ENCODE data around the gene SATB2. TPM values are rescaled to one million over a fixed set of nuclear protein-coding genes. Genes with fewer than 3 reads are reported as not detected.

The SATB2 gene
- polyA plus RNA-seq, 1 of the 3 experiments (the other 2 are of a cell fraction), result 0.13 TPM

DNA sequence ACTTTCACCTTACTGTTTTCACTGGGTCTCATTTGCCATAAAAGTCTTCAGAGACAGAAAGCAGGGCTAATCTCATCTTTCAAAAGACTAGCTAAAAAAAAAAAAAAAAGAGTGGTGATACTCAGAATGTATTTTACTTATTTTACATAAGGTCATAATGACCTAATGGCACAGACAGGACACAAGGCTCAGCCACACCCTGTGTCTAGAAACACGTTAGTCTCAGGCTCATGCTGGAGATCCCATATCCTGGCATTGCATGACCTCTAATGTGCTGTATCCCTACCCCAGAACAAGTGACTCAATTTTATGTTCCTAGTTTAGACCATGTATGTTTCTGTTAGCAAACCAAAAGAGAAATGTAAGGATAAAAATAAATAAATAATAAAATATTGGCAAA, 115.4 kb downstream of the SATB2 start:
- ChIA-PET CTCF (no interaction called here), POLR2A (no interaction called here)
- H4K20me1 ChIP-seq (ENCODE audit: insufficient read depth), result no peaks in the 10 kb centered on the region
- no peak overlapping the region for H3K27ac ChIP-seq (ENCODE audit: low read depth in 2 of 2, low read length in 1 of 2)
- H3K4me3 ChIP-seq (ENCODE audit: low read depth in 2 of 2, low read length in 1 of 2), result no peak overlapping the region
- no peak for DNase-seq
- H3K4me2 ChIP-seq, result no peak overlapping the region
- H2AFZ ChIP-seq (ENCODE audit: low read depth), result no peak overlapping the region
- no peaks in the 10 kb centered on the region for H3K79me2 ChIP-seq (ENCODE audit: insufficient read depth)
- H3K36me3 ChIP-seq (replicated peaks in 1 of 2; ENCODE audit: control insufficient read depth in 1 of 2, insufficient read depth in 2 of 2, low read length in 1 of 2), result no peaks in the 10 kb centered on the region
- H3F3A ChIP-seq (replicated peaks; ENCODE audit: insufficient read depth), result no peaks in the 10 kb centered on the region
- no peak overlapping the region for H3K9ac ChIP-seq
- no peak for TF ChIP-seq MEF2A (IDR thresholded peaks at IDR 0.05; ENCODE audit: borderline replicate concordance, low read depth)
- TF ChIP-seq, protein P1, sequence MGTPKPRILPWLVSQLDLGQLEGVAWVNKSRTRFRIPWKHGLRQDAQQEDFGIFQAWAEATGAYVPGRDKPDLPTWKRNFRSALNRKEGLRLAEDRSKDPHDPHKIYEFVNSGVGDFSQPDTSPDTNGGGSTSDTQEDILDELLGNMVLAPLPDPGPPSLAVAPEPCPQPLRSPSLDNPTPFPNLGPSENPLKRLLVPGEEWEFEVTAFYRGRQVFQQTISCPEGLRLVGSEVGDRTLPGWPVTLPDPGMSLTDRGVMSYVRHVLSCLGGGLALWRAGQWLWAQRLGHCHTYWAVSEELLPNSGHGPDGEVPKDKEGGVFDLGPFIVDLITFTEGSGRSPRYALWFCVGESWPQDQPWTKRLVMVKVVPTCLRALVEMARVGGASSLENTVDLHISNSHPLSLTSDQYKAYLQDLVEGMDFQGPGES (IDR thresholded peaks at IDR 0.05; ENCODE audit: low read depth, low read length), result no peak
- TF ChIP-seq, protein P2, sequence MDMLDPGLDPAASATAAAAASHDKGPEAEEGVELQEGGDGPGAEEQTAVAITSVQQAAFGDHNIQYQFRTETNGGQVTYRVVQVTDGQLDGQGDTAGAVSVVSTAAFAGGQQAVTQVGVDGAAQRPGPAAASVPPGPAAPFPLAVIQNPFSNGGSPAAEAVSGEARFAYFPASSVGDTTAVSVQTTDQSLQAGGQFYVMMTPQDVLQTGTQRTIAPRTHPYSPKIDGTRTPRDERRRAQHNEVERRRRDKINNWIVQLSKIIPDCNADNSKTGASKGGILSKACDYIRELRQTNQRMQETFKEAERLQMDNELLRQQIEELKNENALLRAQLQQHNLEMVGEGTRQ (IDR thresholded peaks at IDR 0.05; ENCODE audit: borderline replicate concordance, low read depth, low read length), result no peak
- TF ChIP-seq, protein P3, sequence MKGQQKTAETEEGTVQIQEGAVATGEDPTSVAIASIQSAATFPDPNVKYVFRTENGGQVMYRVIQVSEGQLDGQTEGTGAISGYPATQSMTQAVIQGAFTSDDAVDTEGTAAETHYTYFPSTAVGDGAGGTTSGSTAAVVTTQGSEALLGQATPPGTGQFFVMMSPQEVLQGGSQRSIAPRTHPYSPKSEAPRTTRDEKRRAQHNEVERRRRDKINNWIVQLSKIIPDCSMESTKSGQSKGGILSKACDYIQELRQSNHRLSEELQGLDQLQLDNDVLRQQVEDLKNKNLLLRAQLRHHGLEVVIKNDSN (IDR thresholded peaks at IDR 0.05; ENCODE audit: borderline replicate concordance, low read depth), result no peak
- TF ChIP-seq MXI1 (IDR thresholded peaks at IDR 0.05; ENCODE audit: low read depth, low read length), result no peak
- no peak for TF ChIP-seq TCF12 (IDR thresholded peaks at IDR 0.05)
- TF ChIP-seq TAF1 (IDR thresholded peaks at IDR 0.05; ENCODE audit: borderline replicate concordance, low read depth, low read length), result no peak
- TF ChIP-seq RXRA (IDR thresholded peaks at IDR 0.05; ENCODE audit: borderline replicate concordance, low read depth), result no peak
- TF ChIP-seq, protein P4, sequence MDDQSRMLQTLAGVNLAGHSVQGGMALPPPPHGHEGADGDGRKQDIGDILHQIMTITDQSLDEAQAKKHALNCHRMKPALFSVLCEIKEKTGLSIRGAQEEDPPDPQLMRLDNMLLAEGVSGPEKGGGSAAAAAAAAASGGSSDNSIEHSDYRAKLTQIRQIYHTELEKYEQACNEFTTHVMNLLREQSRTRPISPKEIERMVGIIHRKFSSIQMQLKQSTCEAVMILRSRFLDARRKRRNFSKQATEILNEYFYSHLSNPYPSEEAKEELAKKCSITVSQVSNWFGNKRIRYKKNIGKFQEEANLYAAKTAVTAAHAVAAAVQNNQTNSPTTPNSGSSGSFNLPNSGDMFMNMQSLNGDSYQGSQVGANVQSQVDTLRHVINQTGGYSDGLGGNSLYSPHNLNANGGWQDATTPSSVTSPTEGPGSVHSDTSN (IDR thresholded peaks at IDR 0.05), result no peak
- TF ChIP-seq, protein P5, sequence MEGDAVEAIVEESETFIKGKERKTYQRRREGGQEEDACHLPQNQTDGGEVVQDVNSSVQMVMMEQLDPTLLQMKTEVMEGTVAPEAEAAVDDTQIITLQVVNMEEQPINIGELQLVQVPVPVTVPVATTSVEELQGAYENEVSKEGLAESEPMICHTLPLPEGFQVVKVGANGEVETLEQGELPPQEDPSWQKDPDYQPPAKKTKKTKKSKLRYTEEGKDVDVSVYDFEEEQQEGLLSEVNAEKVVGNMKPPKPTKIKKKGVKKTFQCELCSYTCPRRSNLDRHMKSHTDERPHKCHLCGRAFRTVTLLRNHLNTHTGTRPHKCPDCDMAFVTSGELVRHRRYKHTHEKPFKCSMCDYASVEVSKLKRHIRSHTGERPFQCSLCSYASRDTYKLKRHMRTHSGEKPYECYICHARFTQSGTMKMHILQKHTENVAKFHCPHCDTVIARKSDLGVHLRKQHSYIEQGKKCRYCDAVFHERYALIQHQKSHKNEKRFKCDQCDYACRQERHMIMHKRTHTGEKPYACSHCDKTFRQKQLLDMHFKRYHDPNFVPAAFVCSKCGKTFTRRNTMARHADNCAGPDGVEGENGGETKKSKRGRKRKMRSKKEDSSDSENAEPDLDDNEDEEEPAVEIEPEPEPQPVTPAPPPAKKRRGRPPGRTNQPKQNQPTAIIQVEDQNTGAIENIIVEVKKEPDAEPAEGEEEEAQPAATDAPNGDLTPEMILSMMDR (IDR thresholded peaks at IDR 0.05), result no peak
- TF ChIP-seq RFX5 (IDR thresholded peaks at IDR 0.05; ENCODE audit: low read length), result no peak
- TF ChIP-seq, protein P6, sequence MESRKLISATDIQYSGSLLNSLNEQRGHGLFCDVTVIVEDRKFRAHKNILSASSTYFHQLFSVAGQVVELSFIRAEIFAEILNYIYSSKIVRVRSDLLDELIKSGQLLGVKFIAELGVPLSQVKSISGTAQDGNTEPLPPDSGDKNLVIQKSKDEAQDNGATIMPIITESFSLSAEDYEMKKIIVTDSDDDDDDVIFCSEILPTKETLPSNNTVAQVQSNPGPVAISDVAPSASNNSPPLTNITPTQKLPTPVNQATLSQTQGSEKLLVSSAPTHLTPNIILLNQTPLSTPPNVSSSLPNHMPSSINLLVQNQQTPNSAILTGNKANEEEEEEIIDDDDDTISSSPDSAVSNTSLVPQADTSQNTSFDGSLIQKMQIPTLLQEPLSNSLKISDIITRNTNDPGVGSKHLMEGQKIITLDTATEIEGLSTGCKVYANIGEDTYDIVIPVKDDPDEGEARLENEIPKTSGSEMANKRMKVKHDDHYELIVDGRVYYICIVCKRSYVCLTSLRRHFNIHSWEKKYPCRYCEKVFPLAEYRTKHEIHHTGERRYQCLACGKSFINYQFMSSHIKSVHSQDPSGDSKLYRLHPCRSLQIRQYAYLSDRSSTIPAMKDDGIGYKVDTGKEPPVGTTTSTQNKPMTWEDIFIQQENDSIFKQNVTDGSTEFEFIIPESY (IDR thresholded peaks at IDR 0.05; ENCODE audit: borderline replicate concordance, low read depth), result no peak
- 24% methylated on average over 1 of the region's 1 CpG for WGBS (ENCODE audit: low lambda C conversion rate)
- no peaks in the 10 kb centered on the region for H3K27me3 ChIP-seq (ENCODE audit: insufficient read depth)
- H3K9me2 ChIP-seq, result no peaks in the 10 kb centered on the region
- no peaks in the 10 kb centered on the region for H3K4me1 ChIP-seq (ENCODE audit: control insufficient read depth in 1 of 2, insufficient read depth in 2 of 2, low read depth in 1 of 2, low read length in 1 of 2)
- H3K9me3 ChIP-seq, result no peaks in the 10 kb centered on the region
